ENCODE measurements around the gene CCR4. TPM values are rescaled to one million over a fixed set of nuclear protein-coding genes. Genes with fewer than 3 reads are reported as not detected.
"Not testable (repeated sequence)": the region's sequence is repeated elsewhere in the genome, so short reads cannot be mapped to it uniquely, and the experiment has no call there.

Gene CCR4
- total RNA-seq, 1 experiment from 2014 or later, result not detected

DNA sequence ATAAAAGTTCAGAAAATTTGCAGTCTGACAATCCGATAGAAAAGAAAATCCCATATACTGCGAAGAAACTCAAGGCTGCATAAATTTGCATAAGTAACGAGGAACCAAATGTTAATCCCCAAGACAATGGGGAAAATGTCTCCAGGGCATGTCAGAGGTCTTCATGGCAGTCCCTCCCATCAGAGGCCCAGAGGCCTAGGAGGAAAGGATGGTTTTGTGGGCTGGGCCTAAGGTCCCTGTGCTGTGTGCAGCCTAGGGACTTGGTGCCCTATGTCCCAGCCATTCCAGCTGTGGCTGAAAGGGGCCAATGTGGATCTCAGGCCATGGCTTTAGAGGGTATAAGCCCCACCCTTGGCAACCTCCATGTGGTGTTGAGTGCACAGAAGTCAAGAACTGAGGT is 21.3 kb upstream of the CCR4 start:
- ATAC-seq (no peak), DNase-seq (ENCODE audit: low read depth, low spot score) (no peak)
- Histone ChIP-seq H3K36me3 (ENCODE audit: control insufficient read depth in 1 of 2, insufficient read depth in 2 of 2, low read length in 2 of 2) (no peaks in the 10 kb centered on the region), H3K4me1 (ENCODE audit: control insufficient read depth in 1 of 2, insufficient read depth in 2 of 2, low read length in 2 of 2) (no peaks in the 10 kb centered on the region), H4K20me1 (ENCODE audit: insufficient read depth) (no peaks in the 10 kb centered on the region), H3K27ac (ENCODE audit: low read depth, low read length) (no peak overlapping the region), H3K27me3 (ENCODE audit: insufficient read depth, low read length) (no peaks in the 10 kb centered on the region), H3K9ac (ENCODE audit: low read length) (no peak overlapping the region), H3K79me2 (ENCODE audit: insufficient read depth, low read length) (no peaks in the 10 kb centered on the region), H3K4me3 (replicated peaks in 1 of 2; ENCODE audit: low read depth in 1 of 2, low read length in 2 of 2) (no peak overlapping the region), H3K9me3 (ENCODE audit: control insufficient read depth in 1 of 2, insufficient read depth in 1 of 2, low read depth in 1 of 2, low read length in 2 of 2) (no peaks in the 10 kb centered on the region), H3K9me2 (ENCODE audit: insufficient read depth) (no peaks in the 10 kb centered on the region), H3K4me2 (ENCODE audit: low read length) (no peak overlapping the region), H2AFZ (ENCODE audit: low read depth, low read length, poor library complexity, severe bottlenecking) (no peak overlapping the region)
- no TSS peak for BruUV-seq (replicated peaks)
- CTCF ChIA-PET, result no interaction called here
- POLR2A ChIA-PET, result no interaction called here
- TF ChIP-seq SIN3A (IDR thresholded peaks at IDR 0.05; ENCODE audit: low read depth), result no peak
- TF ChIP-seq RAD21 (IDR thresholded peaks at IDR 0.05; ENCODE audit: low read depth), result no peak
- no peak for TF ChIP-seq ZBTB33 (IDR thresholded peaks at IDR 0.05; ENCODE audit: extremely low read depth, insufficient replicate concordance, low read length)
- TF ChIP-seq SP1 (IDR thresholded peaks at IDR 0.05; ENCODE audit: low read depth), result no peak
- no peak for TF ChIP-seq EGR1 (IDR thresholded peaks at IDR 0.05; ENCODE audit: low read depth)
- no peak for TF ChIP-seq POLR2AphosphoS5 (IDR thresholded peaks at IDR 0.05; ENCODE audit: low read depth, low read length)
- TF ChIP-seq SRF (IDR thresholded peaks at IDR 0.05; ENCODE audit: low read depth), result no peak
- TF ChIP-seq ATF3 (IDR thresholded peaks at IDR 0.05), result no peak
- TF ChIP-seq JUND (IDR thresholded peaks at IDR 0.05), result no peak
- no peak for TF ChIP-seq EZH2 (IDR thresholded peaks at IDR 0.05)
- TF ChIP-seq CTCF (IDR thresholded peaks at IDR 0.05 in 2 of 3, conservative IDR thresholded peaks at IDR 0.05 in 1 of 3; ENCODE audit: borderline replicate concordance in 1 of 3, insufficient read depth in 1 of 3, low read depth in 2 of 3, low read length in 2 of 3), result no peak
- no peak for TF ChIP-seq CEBPB (IDR thresholded peaks at IDR 0.05; ENCODE audit: low read depth)
- TF ChIP-seq YY1 (IDR thresholded peaks at IDR 0.05; ENCODE audit: extremely low read depth, insufficient replicate concordance, low read depth, low read length), result no peak
- no peak for TF ChIP-seq FOSL1 (IDR thresholded peaks at IDR 0.05; ENCODE audit: low read depth)
- RAD21 ChIA-PET (ENCODE audit: low non-redundant PET in 1 of 2, low total read pairs in 2 of 2, uncharacterized antibody in 2 of 2, unreplicated experiment in 2 of 2), result no interaction called here
- intact Hi-C loops (cut with micrococcal nuclease), result no loop called here

- H3K27me3 ChIP-seq (ENCODE audit: insufficient read depth, low read length); H3K79me2 ChIP-seq (ENCODE audit: insufficient read depth, low read length); H3K4me3 ChIP-seq (replicated peaks in 1 of 2; ENCODE audit: low read depth in 1 of 2, low read length in 2 of 2); H3K27ac ChIP-seq (ENCODE audit: low read depth, low read length); H3K4me1 ChIP-seq (ENCODE audit: control insufficient read depth in 1 of 2, insufficient read depth in 2 of 2, low read length in 2 of 2); H3K9me2 ChIP-seq (ENCODE audit: insufficient read depth); CTCF ChIA-PET; H3K4me2 ChIP-seq (ENCODE audit: low read length); BruUV-seq (replicated peaks); H2AFZ ChIP-seq (ENCODE audit: low read depth, low read length, poor library complexity, severe bottlenecking); H3K36me3 ChIP-seq (ENCODE audit: control insufficient read depth in 1 of 2, insufficient read depth in 2 of 2, low read length in 2 of 2); H3K9me3 ChIP-seq (ENCODE audit: control insufficient read depth in 1 of 2, insufficient read depth in 1 of 2, low read depth in 1 of 2, low read length in 2 of 2); ATAC-seq; H3K9ac ChIP-seq (ENCODE audit: low read length); DNase-seq (ENCODE audit: low read depth, low spot score); RAD21 ChIA-PET (ENCODE audit: low non-redundant PET in 1 of 2, low total read pairs in 2 of 2, uncharacterized antibody in 2 of 2, unreplicated experiment in 2 of 2); intact Hi-C loops (cut with micrococcal nuclease); POLR2A ChIA-PET; H4K20me1 ChIP-seq (ENCODE audit: insufficient read depth): not testable (repeated sequence)
Measured at GRCh38 chr3:32931273-32931672, 20.2 kb upstream of the CCR4 start.

All from HCT116 (cell line).